Heart right ventricle (tissue), 16 donors: ENCODE measurements around the gene AP2M1. TPM values are rescaled to one million over a fixed set of nuclear protein-coding genes. Genes with fewer than 3 reads are reported as not detected.

Experiments used
- ATAC-seq, 8 donors: fragments of 200-7000 bp; cut with Tn5 transposase; one replicate each; pipeline ENCODE4 v1.9.1; 2020; ENCODE audit warnings: mild to moderate bottlenecking in 8 of 8, moderate library complexity in 8 of 8, moderate number of reproducible peaks in 1 of 8
- DNase-seq, 2 donors: peaks; one replicate each; pipeline ENCODE4 v3.0.0-alpha.2; 2020
- H3K27ac ChIP-seq, 10 donors: fragments of 200-600 bp; sonication (generic) in 2 of 10; one replicate each; pipeline versions ENCODE4 v1.5.0 to v1.8.0; 2020 to 2022; ENCODE audit warnings: mild to moderate bottlenecking in 3 of 10
- H3K27me3 ChIP-seq, 7 donors: fragments of 200-600 bp; one replicate each; pipeline ENCODE4 v1.8.0; 2021 to 2022; ENCODE audit warnings: mild to moderate bottlenecking in 2 of 7
- H3K36me3 ChIP-seq, 9 donors: fragments of 200-600 bp; sonication (generic) in 1 of 9; one replicate each; pipeline versions ENCODE4 v1.5.0 to v1.8.0; 2020 to 2022; ENCODE audit warnings: mild to moderate bottlenecking in 2 of 9
- H3K4me1 ChIP-seq, 9 donors: fragments of 200-600 bp; sonication (generic) in 1 of 9; one replicate each; pipeline versions ENCODE4 v1.5.0 to v1.8.0; 2020 to 2022; ENCODE audit warnings: mild to moderate bottlenecking in 4 of 9
- H3K4me3 ChIP-seq, 10 donors: fragments of 200-600 bp; sonication (generic) in 2 of 10; one replicate each; pipeline versions ENCODE4 v1.5.0 to v1.8.0; 2020 to 2022; ENCODE audit warnings: mild to moderate bottlenecking in 7 of 10, moderate library complexity in 2 of 10
- H3K9me3 ChIP-seq, 11 donors: fragments of 200-600 bp in 10 of 11; sonication (generic) in 2 of 11; one replicate each; pipeline versions ENCODE4 v1.5.0 to v1.8.0; 2013 to 2022; ENCODE audit warnings: mild to moderate bottlenecking in 2 of 11, control low read depth in 1 of 11, moderate library complexity in 1 of 11
- CTCF ChIP-seq, 9 donors: fragments of 200-600 bp; sonication (generic) in 2 of 9; IDR thresholded peaks; one replicate each; pipeline versions ENCODE4 v1.5.0 to v1.8.0; 2021 to 2022; ENCODE audit warnings: antibody characterized with exemption in 9 of 9, mild to moderate bottlenecking in 5 of 9, moderate library complexity in 1 of 9
- WGBS, 2 donors: extraction: QIAGEN DNeasy Blood & Tissue Kit; methylation state at CpG; one replicate each; pipeline ENCODE4 v1.1.7; 2013; ENCODE audit warnings: inconsistent platforms in 1 of 2; 5-methylcytosine and 5-hydroxymethylcytosine counted together
- intact Hi-C, 10 donors: fragments of 100-400 bp; cut with DNase I; formaldehyde crosslinking; loops; one replicate each; pipeline versions ENCODE4 v1.11.1 to v1.14.2; 2022
- polyA plus RNA-seq, 2 donors: library from polyadenylated mRNA; stranded (reverse); fragments of 200-250 nt; gene quantifications; one replicate each; pipeline ENCODE4 v1.2.3, GENCODE V29; 2013
- total RNA-seq, 10 donors: library from RNA; stranded (reverse); fragmentation: NEBNext Ultra II Directional in 3 of 10; extraction: Animal tissue kit (Norgen Biotek cat#: 25700) in 3 of 10; gene quantifications; one replicate each; pipeline versions ENCODE4 v1.2.1 to v1.2.4, GENCODE V29; 2021 to 2023
- donor health status: Arrhythmogenic right ventricular cardiomyopathy.
- donor health status: ischemic (EF 13 %, LVEDD 7.1; RV severe dilation, severe dysfunction).
- donor health status: healthy with polysubstance abuse.
- donor health status: DM: no; HTN: yes; CAD: no.
- donor health status: DM: no; HTN: no; CAD: no.
- donor health status: ischemic (EF 25% LVEDD 6.9; RV normal size, moderate dysfunction).
- donor health status: ischemic (EF 25% LVEDD 5.7; RV mildly dilated, moderate dysfunction).
- donor health status: healthy.
- donor health status: DM: yes; HTN: yes; CAD: no.
- donor health status: Ischemic cardiomyopathy.
- donor health status: ischemic (EF 35%, LVEDD 5.7; RV mildly dilated, moderate dysfunction).
- donor health status: nonischemic (EF 11% LVEDD 7.7; RV severe dilation, severe dysfunction).
- donor health status: DM: yes; HTN: yes; CAD: no.
- donor health status: PGD.
- donor health status: ischemic (EF 29% LVEDD 5.4; RV normal size, mild dysfunction).
- donor health status: nonischemic (EF 23%, LVEDD 6.1; RV moderate dilation, normal function).

AP2M1 gene
- total and polyA plus RNA-seq, 12 donors: 187 to 390 (median 321) TPM

DNA sequence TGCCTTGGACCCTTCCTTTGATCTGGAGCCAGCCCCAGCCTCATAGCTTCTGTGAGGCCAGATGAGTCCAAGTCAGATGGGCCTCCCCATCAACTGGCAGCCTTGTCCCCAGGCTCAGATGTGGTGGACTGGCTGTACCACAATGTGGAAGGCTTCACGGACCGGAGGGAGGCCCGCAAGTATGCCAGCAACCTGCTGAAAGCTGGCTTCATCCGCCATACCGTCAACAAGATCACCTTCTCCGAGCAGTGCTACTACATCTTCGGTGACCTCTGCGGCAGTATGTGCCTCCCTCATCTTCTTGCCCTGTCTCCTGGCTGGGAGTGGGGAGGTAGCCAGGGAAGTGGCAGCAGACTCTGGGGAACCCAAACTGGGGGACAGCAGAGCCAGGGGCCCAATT is 6.9 kb upstream of the AP2M1 start:
- WGBS, 2 donors: 92 to 94% methylated on average over 8 of the region's 8 CpGs
- H3K36me3 ChIP-seq: peaks cover 0 to 100% (median 82%) of the 10 kb centered on the region in 9 donors
- H3K27ac ChIP-seq: peak overlapping the region in 4 of 10 donors; percentile 12 to 56 (median 36)
- no peaks in the 10 kb centered on the region for H3K9me3 ChIP-seq
- DNase-seq: no peak
- ATAC-seq: no peak
- TF ChIP-seq CTCF (IDR thresholded peaks at IDR 0.05): no peak
- H3K4me3 ChIP-seq: no peak overlapping the region
- peaks cover 0 to 22% (median 9%) of the 10 kb centered on the region in 9 donors for H3K4me1 ChIP-seq
- H3K27me3 ChIP-seq: no peaks in the 10 kb centered on the region
- intact Hi-C loops: no loop called here

- TF ChIP-seq CTCF (IDR thresholded peaks at IDR 0.05): no peak
- ATAC-seq: peak in 4 of 8 donors; percentile 32 to 62 (median 48)
- peak in 1 of 2 donors; percentile 35 for DNase-seq
- Histone ChIP-seq H3K4me1 (peaks cover 0 to 15% (median 3%) of the 10 kb centered on the region in 9 donors), H3K4me3 (no peak overlapping the region), H3K9me3 (no peaks in the 10 kb centered on the region), H3K27ac (peak overlapping the region in 4 of 10 donors; percentile 12 to 56 (median 36)), H3K36me3 (peaks cover 0 to 100% (median 78%) of the 10 kb centered on the region in 9 donors), H3K27me3 (no peaks in the 10 kb centered on the region)
- 67 to 70% methylated on average over 9 of the region's 9 CpGs for WGBS, 2 donors
- intact Hi-C loops: no loop called here
Observed at GRCh38 chr3:184168363-184169120, 6.1 kb upstream of the AP2M1 start.

DNA sequence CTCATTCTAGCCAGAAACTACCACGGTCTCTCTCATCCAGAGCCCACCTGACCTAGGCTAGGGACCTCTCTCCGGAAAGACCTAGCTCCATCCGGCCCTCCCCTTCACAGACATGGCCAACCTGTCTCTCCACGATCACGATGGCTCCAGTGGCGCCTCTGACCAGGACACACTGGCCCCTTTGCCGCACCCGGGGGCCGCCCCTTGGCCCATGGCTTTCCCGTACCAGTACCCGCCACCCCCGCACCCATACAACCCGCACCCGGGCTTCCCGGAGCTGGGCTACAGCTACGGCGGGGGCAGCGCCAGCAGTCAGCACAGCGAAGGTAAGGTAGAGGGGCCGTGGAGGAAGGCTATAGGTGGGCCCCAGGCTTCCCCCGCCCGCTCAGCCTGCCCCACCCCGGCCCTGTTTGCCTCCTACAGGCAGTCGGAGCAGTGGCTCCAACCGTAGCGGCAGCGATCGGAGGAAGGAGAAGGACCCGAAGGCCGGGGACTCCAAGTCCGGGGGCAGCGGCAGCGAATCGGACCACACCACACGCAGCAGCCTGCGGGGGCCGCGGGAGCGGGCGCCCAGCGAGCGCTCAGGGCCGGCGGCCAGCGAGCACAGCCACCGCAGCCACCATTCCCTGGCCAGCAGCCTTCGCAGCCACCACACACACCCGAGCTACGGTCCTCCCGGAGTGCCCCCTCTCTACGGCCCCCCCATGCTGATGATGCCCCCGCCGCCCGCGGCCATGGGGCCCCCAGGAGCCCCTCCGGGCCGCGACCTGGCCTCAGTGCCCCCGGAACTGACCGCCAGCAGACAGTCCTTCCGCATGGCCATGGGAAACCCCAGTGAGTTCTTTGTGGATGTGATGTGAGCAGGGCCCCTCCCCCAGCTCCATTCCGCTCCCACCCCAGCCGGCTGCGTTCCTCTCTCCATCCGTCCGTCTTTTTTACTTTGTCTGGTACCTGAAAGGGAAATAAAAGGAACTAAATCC is 4.5 kb upstream of the AP2M1 start:
- intact Hi-C loops: no loop called here

More for the DNA sequence above, 4.5 kb upstream of the AP2M1 start:
- 89 to 92% methylated on average over 64 to 66 of the region's 66 CpGs for WGBS, 2 donors
- ATAC-seq (no peak), DNase-seq (no peak)
- Histone ChIP-seq H3K36me3 (peaks cover 0 to 85% (median 64%) of the 10 kb centered on the region in 9 donors), H3K27me3 (no peaks in the 10 kb centered on the region), H3K27ac (no peak overlapping the region), H3K4me3 (no peak overlapping the region), H3K4me1 (peaks cover 0 to 18% (median 9%) of the 10 kb centered on the region in 9 donors), H3K9me3 (no peaks in the 10 kb centered on the region)
- no peak for TF ChIP-seq CTCF (IDR thresholded peaks at IDR 0.05)
